Progenitor cell of endocrine pancreas (in vitro differentiated cells): ENCODE data around the gene SEMA4D. TPM values are rescaled to one million over a fixed set of nuclear protein-coding genes. Genes with fewer than 3 reads are reported as not detected.

Experiments
- DNase-seq: peaks from one replicate; pipeline ENCODE4 v3.0.0; 2021; ENCODE audit warnings: low spot score; ENCODE audit not compliant: unreplicated experiment
- H3K27ac Mint-ChIP-seq: 2 replicates; pipeline ENCODE4 v1.8.0; 2021; ENCODE audit warnings: mild to moderate bottlenecking, moderate library complexity, mixed read lengths
- H3K27me3 Mint-ChIP-seq: 2 replicates; pipeline ENCODE4 v1.8.0; 2021; ENCODE audit warnings: mixed read lengths
- H3K36me3 Mint-ChIP-seq: 2 replicates; pipeline ENCODE4 v1.8.0; 2022; ENCODE audit warnings: mixed read lengths; ENCODE audit not compliant: insufficient read depth
- H3K4me1 Mint-ChIP-seq: 2 replicates; pipeline ENCODE4 v1.8.0; 2021; ENCODE audit warnings: low read depth, mixed read lengths
- H3K4me3 Mint-ChIP-seq: 2 replicates; pipeline ENCODE4 v1.8.0; 2021; ENCODE audit warnings: low read depth, mild to moderate bottlenecking, moderate library complexity, mixed read lengths
- H3K9me3 Mint-ChIP-seq: 2 replicates; pipeline ENCODE4 v1.8.0; 2021; ENCODE audit warnings: low read depth, mixed read lengths
- total RNA-seq: library from RNA; stranded (reverse); gene quantifications from 2 replicates; pipeline ENCODE4 v1.2.1, GENCODE V29; 2021
- TF ChIP-seq, protein P1 (sequence below): fragments of 200-600 bp; sonication (generic); IDR thresholded peaks from one replicate; pipeline ENCODE4 v1.5.0; 2021; ENCODE audit warnings: antibody characterized with exemption, mild to moderate bottlenecking; ENCODE audit not compliant: unreplicated experiment

Gene SEMA4D
- total RNA-seq, 1 donor from 2014 or later, result 63.1 TPM

DNA sequence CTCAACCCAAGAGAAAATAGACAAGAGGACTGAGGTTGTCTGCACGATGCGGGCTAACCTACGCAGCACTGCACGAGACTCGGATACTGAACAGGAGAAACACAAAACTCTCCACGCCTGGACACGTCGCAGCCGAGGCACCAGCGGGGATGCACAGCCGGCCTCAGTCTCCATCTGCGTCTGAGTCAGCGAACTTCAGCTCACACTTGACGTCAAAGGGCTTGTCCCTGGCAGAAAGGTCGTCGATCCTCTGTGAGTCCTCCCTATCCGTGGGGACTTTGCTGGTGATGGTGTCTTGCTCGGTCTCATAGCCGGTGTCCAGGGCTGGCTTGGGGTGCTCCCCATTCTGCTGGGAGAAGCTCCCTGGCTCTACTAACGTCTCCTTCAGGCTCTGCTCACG, 119.4 kb downstream of the SEMA4D start:
- Mint-ChIP-seq H3K9me3 (no peaks in the 10 kb centered on the region), H3K36me3 (peaks cover 6% of the 10 kb centered on the region), H3K27ac (no peak overlapping the region), H3K4me3 (no peak overlapping the region), H3K27me3 (no peaks in the 10 kb centered on the region), H3K4me1 (no peaks in the 10 kb centered on the region)
- no peak for DNase-seq
- TF ChIP-seq, protein P1, sequence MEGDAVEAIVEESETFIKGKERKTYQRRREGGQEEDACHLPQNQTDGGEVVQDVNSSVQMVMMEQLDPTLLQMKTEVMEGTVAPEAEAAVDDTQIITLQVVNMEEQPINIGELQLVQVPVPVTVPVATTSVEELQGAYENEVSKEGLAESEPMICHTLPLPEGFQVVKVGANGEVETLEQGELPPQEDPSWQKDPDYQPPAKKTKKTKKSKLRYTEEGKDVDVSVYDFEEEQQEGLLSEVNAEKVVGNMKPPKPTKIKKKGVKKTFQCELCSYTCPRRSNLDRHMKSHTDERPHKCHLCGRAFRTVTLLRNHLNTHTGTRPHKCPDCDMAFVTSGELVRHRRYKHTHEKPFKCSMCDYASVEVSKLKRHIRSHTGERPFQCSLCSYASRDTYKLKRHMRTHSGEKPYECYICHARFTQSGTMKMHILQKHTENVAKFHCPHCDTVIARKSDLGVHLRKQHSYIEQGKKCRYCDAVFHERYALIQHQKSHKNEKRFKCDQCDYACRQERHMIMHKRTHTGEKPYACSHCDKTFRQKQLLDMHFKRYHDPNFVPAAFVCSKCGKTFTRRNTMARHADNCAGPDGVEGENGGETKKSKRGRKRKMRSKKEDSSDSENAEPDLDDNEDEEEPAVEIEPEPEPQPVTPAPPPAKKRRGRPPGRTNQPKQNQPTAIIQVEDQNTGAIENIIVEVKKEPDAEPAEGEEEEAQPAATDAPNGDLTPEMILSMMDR, result no peak

DNA sequence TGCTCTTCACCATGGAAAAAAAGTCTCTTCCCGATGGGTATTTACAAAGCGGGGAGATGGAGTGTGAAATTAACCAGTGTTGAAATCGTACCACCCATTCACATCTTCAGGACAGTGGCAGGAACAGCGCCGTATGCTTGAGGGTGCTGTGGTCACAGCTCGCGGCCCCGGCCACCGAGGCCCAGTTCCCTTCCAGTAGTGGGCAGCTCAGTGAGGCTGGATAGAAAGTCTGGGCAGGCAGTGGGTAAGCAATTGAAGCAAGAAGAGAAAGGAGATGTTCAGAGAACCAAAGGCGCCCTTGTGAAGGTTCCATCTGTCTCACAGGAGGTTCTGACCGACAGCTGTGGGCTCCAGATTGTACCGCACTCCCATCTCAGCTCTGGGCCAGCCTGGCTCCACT, 120.5 kb downstream of the SEMA4D start:
- TF ChIP-seq, protein P1, result no peak
- Mint-ChIP-seq H3K9me3 (no peaks in the 10 kb centered on the region), H3K4me3 (no peak overlapping the region), H3K4me1 (no peaks in the 10 kb centered on the region), H3K36me3 (peaks cover 4% of the 10 kb centered on the region), H3K27ac (no peak overlapping the region), H3K27me3 (no peaks in the 10 kb centered on the region)
- no peak for DNase-seq

DNA sequence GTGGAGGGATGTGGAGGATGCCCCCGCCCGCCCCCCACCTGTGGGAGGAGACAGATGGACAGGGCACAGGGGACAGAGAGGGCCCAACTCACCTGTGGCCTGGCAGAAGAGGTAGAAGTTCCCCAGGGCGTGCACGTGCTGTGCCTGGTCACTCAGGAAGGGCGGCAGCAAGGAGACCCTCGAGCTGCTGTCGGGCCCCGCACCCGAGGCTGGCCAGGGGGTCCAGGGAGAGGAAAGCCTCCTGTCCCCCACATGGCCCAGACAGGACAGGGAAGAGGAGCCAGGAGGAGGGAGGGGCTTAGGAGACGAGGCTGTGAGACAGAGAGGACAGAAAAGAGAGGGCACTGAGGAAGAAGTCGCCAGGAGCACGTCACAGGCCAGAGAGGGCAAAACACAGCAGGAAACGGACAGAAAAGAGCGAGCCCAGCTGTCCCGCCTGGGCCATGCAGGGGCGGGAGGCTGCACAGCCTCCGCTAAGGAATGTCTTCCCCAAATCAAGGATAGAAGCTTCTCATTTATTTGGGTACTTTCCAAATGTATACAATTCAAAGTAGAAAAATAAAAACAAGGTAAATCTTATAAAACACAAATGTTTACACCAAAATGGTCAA, 121.1 kb downstream of the SEMA4D start:
- H3K36me3 Mint-ChIP-seq, result peaks cover 4% of the 10 kb centered on the region
- H3K4me1 Mint-ChIP-seq, result no peaks in the 10 kb centered on the region
- no peaks in the 10 kb centered on the region for H3K27me3 Mint-ChIP-seq
- TF ChIP-seq, protein P1, result no peak
- H3K4me3 Mint-ChIP-seq, result no peak overlapping the region
- DNase-seq, result no peak
- H3K9me3 Mint-ChIP-seq, result no peaks in the 10 kb centered on the region
- H3K27ac Mint-ChIP-seq, result no peak overlapping the region

DNA sequence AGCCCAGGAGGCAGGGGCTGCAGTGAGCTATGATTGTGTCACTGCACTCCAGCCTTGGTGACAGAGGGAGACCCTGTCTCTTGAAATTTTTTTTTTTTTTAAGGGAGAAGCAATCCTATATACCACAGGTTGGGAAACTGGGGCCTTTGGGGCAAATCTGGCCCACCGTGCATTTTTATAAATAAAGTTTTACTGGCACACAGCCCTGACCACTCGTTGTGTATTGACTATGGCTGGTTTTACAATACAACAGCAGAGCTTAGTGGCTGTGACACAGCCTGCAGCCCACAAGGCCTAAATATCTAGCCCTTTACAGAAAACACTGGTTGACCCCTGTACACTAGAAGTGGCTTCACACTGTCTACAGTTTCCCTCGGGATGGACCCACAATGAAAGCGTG, 121.6 kb downstream of the SEMA4D start:
- no peak for DNase-seq
- Mint-ChIP-seq H3K36me3 (peaks cover 4% of the 10 kb centered on the region), H3K27me3 (no peaks in the 10 kb centered on the region), H3K9me3 (no peaks in the 10 kb centered on the region), H3K27ac (no peak overlapping the region), H3K4me3 (no peak overlapping the region), H3K4me1 (no peaks in the 10 kb centered on the region)
- TF ChIP-seq, protein P1, result no peak

DNA sequence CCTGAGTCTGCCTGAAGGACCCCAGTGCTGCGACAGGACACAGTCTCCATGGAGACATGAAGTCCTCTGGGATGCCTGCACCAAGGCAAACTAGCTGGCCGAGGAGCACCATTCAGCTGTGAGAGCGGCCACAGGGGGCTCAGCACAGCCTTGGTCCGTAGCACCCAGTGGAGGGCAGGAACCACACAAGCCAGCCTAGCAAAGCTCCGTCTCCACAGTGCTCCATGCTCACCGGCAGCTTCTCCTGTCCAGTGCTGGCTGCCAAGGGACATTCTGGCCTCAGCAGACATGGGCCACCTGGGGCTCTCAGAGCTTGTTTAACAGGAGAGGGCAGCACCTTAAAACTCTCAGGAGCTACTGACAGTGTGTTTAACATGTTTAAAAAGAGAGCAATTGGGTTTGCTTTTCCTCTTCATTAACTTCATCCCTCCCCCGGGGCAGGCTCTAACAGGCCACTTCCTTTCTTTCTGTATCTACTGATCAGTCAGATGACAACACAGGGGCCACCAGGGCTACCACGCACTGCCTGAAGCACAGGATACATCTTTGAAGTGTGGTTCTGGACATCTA, 122.6 kb downstream of the SEMA4D start:
- H3K36me3 Mint-ChIP-seq, result peaks cover 4% of the 10 kb centered on the region
- no peak overlapping the region for H3K4me3 Mint-ChIP-seq
- H3K27ac Mint-ChIP-seq, result no peak overlapping the region
- H3K27me3 Mint-ChIP-seq, result no peaks in the 10 kb centered on the region
- no peaks in the 10 kb centered on the region for H3K4me1 Mint-ChIP-seq
- TF ChIP-seq, protein P1, result no peak
- no peak for DNase-seq
- H3K9me3 Mint-ChIP-seq, result no peaks in the 10 kb centered on the region
